ENCODE results near the gene MAN1A1.

- TF ChIP-seq CBFB (CRISPR knock-in tag; IDR thresholded peaks at IDR 0.05; ENCODE audit: low read depth) = no peak
- no peak for TF ChIP-seq CTCF (IDR thresholded peaks at IDR 0.05)
- no peak for TF ChIP-seq USF2 (CRISPR knock-in tag; IDR thresholded peaks at IDR 0.05)
- no peak for TF ChIP-seq ETV6 (CRISPR knock-in tag; IDR thresholded peaks at IDR 0.05)
- no peak for TF ChIP-seq NR1H2 (CRISPR knock-in tag; IDR thresholded peaks at IDR 0.05)
These were observed 165.4 kb downstream of the MAN1A1 start for GRCh38 chr6:119184008-119184648.
